DMS 273 treated with DMSO at 0.1 percent for 48 hours (cell line): ENCODE data around the gene SLC8A1.

Experiments used
- DNase-seq: peaks from one replicate; lab custom pipeline; 2025; lab: John Stamatoyannopoulos, UW

SLC8A1 gene

DNA sequence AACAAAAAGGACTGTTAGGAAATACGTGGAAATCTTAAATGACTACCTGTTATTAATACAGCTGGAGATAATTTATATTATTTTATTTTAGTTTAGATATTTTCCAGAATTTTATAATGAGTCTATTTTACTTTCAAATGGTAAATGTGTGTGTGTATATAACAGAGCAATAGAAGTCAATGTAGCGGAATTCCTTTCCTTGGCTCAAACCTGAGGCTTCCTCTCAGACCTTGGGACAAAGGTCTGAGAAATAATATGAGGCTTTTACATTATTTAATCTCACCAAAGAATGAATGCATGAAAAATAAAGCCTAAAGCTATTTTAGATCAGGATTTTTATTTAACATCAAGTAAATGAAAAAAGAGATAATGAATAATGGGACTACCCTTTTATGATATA lies 65.7 kb downstream of the SLC8A1 start:
- DNase-seq = no peak

DNA sequence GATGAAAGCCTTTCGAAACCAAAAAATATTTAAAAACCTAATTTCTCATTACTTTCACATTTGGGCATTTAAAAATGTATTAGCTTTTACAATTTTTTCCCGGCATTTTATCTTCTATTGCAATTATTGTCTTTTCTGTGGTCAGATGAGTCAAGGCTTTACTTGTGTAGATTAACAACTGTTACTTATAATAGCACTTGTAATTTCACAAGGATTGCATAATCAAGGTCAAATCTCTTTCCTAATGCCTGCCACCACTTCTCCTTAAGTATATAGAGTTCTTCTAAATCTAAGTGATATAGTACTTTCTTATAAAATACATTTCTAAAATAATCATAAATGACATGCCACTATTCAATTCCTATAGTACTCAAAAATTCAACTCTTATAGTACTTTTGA lies 67.2 kb downstream of the SLC8A1 start:
- no peak for DNase-seq

DNA sequence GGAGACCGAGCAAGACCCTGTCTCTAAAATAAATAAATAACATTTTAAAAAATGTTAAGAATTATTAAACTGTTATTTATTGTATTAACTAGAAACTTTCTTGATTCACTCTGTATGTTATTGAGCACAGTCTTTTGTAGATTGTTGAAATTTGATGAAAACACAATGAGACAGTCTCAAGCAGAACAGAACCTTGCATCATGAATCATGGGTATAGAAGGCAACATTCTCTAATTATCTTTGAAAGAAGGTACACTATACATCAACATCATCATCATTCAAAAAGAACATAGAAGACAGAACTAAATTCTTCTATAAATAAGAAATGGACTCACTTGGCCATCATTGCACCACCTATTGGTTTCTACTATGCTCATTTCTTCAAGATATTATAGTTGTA lies 67.7 kb downstream of the SLC8A1 start:
- no peak for DNase-seq

DNA sequence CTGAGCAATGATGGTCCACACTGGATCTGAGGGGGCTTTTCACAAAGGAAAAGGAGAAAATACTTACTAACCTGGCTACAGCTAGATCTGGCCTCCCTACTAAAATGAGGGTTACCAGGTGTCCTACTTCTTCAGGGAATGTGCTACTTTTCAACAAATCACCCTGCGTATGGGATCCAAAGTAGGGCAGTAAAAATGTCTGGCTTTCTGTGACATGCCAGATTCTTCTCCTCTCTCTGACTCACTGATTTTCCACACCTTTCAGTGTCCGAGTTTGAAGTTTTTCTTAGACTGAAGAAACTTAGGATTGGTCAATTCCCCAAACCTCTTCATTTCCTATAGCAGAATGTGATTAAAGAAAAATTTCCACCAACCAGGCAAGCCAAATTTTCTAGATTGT lies 71.2 kb downstream of the SLC8A1 start:
- DNase-seq = no peak

DNA sequence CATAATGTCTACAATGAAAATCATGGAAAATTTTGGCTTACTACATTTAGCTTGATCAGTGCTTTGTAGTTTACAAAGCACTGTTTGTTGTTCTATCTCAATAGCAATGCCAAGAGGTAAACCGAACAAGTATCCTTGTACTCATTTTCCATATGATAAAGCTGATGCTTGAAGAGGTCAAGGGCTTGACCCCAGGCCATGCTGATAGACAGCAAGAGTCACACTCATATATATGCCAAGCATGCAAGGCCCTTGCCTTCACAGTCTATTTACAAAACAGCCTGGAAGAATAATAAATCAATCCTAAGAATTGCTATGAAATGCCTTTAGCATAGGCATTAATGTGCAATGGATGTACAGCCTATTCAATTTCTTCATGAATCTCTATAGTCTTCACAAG lies 71.8 kb downstream of the SLC8A1 start:
- no peak for DNase-seq

DNA sequence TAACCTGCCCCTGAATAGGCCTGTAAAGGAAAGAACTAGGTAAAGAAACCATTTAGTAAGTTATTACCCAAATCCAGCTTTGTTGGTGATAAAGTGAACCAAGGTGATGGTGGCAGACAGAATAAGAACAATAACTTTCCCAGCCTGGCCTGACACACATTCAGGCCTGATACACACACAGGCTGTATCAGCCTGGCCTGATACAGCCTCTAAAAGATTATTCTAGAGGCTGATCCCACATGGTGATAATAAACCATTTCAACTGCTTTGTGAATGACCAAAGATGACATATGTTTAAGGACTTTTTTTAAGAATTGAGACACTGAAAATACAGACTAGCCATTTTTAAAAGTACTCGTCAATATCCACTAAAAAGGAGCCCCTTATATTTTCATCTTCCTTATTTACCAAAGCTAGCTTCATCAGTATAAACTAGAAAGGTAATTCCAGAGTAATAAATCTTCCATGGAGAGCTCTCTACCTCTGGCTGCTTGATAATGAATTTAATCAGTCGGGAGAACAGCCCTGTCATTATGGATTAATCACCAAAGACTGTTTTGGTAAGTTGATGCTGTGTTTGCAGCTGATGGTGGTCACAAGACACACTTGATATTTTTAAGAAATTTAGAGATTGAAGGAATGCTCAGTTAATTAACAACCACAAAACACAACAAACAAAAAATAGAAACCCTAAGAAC lies 77.2 kb downstream of the SLC8A1 start:
- DNase-seq = no peak

DNA sequence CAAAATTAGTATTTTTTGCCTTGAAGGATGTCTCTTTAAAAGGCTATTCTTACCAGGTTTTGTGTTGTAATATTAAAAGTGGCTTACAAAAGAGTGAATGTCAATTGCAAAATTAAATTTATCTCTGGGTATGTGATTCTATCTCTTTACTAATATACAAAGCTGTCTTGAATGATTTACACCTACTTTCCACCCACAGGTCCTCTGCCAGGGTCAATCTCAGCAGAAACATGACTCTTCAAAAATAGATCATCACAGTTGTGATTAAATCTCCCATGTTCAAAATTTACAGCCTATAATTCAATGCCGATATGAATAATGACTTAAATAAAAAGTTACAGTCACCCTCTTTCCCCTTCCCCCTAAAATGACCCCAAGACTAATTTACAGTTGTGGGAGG lies 78.8 kb downstream of the SLC8A1 start:
- no peak for DNase-seq

DNA sequence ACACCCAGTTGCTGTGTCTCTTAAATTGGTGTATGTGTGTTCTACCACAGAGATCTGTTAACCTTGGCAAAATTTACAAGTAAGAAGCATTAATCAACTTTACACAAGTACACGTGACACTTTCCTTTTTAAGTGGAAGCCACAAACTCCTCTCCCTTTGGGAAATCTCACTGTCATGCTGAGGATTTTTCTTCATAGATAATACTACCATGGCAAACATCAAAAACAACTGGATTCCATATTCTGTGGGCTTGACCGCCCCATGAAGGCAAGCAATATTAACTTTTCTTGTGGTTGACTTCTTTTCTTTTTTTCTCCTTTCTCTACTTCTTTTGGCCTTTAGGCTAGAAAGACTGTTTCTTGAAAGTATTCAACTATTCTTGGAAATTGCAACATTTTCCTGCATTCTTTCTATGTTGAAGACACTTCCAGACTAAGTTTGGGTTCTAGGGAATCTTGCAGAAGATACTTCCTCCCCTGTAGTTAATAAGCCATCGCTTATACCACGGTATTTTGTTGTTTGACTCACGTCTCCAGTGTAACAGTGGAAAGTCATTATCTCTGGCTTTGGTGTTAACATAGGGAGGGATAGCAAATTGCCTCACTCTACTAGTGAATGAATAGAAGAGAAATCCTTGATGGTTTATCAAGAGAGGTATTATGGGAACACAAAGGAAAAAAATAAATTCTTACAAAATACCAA lies 79.5 kb downstream of the SLC8A1 start:
- no peak for DNase-seq

DNA sequence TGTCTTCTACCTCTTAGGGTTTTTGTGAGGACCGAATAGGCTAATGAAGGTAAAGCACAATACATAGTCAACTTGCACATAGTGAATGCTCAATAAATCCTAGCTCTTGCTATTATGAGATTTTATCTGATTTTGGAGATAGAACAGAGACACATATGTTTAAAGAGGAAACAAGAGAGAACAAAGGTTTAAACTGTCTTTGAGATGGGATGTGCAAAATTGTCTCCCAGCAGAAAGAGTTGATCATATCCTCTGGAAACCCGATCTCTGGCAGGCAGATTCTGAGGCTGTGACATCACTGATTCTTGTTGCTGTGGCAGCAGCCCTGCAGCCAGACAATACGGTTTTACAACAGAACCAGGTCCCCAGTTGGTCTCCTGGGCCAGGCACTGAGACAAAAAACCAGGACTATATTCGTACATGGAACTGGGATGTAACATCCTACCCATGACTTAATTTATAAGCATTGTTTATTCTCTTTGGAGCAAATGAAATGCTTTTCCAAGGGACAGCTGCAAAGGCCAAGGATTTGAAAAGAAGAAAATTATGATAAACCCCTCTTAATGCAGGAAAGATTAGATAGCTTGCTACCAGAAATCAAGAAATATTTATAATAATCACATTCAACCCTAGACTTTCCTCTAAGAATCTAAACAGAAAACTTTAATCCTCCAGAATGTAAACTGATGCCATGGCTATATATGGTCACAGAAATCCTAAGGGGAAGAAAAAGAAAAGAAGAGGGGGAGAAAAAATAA lies 80.2 kb downstream of the SLC8A1 start:
- no peak for DNase-seq

DNA sequence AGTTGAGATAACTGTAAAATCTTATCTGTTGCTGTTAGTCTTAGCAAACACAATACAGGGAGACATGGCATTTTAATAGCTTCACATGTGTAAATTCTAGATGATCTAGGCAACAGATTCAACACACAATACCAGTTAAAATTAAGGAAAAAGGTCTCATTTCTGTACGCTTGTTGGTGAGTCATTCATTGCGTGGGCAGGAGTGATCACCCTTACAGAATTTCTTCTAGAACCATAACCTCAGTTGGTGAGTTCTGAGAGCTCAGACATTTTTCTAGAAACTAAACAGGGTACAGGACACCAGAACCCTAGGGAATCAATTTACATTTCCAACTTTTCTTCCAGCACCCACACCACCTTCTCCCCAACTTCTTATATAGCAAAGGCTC lies 81.9 kb downstream of the SLC8A1 start:
- DNase-seq = no peak

DNA sequence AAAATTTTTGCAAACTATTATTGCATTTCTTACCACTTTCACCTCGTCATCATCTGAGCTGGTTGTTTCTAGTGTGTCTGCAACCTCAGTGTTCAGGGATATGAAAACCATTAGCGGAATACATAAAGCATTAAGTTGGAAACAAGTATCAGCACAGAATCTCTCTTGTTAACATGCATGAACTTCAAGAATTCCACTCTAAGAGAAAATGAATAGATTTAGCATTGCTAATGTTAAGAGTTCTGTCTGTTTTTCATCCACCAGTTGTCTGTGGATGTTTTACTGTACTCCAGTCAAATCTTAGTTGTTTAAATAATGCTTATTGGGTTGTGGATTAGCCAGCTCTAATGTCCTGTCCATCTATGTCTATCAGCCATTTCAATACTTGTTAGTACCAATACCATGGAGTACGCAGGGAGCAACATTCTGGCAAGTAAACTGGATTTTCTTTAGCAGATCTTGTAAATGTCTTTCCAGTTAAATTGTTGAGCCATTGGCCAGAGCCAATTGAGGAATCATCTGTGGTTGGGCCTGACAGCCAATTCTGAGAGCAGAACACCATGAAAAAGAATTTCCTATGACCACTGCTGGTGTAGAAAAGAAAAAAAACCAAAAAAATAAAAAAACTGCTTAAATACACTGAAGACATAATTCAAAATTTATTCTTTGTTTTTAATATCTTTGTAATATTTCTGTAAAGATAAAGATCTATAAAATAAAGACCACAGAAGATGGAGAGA lies 82.5 kb downstream of the SLC8A1 start:
- DNase-seq = no peak

DNA sequence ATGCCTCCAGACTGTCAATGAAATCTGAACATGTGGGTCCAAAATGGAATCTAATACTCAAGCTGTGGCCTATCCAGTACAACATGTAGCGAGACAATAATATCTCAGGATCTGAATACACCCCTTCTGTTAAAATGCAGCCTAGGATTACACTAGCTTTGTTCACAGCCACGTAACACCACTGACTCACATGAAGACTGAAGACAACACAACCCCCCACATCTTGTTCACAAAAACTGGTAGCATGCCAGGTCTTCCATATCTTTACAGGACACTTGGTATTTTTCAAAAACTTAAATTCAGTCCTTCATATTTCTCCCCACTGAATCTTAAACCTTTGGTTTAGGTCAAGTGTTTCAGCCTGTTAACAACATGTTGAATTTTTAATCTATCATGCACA lies 84.2 kb downstream of the SLC8A1 start:
- DNase-seq = no peak

DNA sequence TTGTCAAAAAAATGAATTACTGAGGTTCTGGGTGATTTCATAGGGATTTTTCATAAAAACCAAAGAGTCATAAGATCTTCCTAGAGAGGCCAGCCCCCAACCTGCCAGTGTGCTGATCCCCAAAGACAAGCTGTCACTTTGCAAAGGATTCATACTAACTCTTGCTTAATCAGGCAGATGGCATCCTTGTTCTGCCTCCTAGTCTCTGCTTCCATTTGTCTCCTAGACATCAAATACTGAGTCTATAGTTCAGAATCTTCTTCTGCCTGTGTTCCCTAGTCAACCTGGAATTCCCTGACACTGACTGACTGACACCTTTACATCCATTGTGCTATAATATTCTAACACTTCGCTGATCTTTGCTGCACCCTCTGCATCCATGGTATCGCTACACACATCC lies 84.9 kb downstream of the SLC8A1 start:
- DNase-seq = no peak

DNA sequence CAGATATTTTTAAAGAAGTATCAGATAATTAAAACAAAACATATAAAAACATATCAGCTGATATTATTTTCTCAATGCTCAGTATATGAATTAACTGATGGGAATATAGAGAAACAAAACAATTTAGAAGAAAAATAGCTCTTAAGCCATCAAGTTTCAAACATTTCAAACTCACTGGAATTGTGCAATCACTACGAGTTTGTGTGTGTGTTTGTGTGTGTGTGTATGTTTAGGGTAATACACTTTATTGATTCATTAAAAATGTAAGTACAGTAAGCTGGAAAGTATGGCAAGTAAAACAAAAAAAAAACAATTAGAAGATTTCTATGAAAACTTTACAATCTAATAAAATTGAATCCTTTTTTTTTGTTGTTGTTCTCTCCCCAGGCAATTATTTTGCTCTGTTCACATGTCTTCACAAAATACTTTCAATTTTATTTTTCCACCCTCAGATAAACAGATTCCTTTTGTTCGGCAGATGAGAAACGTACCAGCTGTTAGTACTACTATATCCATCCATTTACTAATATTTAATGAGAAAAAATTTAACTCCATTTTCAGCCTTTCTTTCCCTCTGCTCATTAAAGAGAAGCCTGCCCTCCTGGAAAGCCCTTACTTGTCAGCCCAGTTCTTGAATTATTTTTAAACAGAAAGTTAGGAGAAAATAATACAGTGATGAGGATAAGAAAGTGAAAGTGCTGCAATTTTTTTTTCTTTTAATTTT lies 87.6 kb downstream of the SLC8A1 start:
- no peak for DNase-seq

DNA sequence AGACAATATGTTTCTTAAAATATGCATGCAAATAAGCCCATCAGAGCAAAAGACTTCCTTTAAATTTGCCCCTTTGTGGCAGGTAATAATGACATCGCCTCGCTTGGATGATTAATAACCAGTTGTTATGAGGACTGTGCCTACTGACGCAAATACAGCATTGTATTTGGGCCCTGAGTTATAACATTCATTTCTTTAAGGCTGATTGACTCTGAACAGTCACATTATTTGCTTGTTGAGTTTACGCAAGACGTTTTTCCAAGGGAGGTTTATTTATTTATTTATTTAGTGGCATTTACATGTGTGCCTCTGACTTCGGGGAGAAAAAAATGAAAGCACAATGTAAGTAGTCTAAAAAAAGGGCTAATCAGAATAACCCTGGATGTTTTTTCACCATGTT lies 88.3 kb downstream of the SLC8A1 start:
- DNase-seq = no peak

DNA sequence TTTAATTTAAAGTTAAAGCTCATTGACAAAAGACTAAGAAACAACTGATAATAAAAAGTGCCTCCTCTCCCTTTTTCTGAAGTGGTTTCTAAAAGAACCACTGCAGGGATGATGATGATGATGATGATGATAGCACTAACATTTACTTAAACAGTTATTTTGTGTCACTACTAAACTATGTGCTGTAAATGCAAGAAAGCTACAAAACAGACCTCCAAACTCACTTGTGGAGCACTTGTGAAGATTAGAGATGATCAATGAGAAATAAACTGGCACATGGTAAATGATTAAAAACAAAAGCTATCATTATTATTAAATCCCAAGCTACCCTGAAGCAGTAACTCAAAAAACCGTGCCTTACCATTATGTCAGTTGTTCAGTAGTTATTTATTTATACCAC lies 88.7 kb downstream of the SLC8A1 start:
- DNase-seq = no peak

DNA sequence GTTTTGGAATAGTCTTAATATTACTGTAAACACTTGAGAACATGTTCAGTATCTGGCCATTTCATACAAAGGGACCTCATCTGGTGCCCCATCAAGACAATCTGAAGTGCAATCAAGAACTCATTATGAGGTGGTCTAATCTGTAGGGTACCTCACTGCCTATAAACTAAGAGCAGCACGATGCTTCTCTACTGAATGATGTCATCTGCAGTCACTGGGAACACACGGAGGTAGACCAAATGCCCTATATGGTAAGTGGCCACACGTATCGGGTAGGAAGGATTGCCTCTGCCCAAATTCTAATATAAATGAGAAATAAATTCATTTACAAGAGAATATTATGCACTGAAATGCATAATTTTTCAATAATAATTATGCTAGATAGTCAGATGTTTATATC lies 90.4 kb downstream of the SLC8A1 start:
- DNase-seq = no peak

DNA sequence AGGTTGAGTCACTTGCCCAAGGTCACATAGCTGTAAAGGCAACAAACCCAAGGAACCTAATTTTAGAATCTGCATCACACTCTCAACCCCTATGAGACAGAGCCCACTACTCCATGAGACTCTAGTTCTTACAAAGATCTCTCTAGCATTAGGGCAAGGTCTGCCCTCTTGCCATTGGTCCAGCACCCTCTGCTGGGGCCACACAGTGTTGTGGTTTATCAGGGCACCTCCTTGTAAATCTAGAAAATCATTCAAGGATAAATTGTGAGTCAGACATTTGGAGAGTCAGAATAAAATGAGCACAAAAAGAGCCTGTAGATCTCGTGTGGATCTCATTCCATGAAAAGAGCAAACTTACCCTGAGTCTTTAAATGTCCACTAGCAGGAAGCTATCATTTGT lies 91.2 kb downstream of the SLC8A1 start:
- DNase-seq = no peak

DNA sequence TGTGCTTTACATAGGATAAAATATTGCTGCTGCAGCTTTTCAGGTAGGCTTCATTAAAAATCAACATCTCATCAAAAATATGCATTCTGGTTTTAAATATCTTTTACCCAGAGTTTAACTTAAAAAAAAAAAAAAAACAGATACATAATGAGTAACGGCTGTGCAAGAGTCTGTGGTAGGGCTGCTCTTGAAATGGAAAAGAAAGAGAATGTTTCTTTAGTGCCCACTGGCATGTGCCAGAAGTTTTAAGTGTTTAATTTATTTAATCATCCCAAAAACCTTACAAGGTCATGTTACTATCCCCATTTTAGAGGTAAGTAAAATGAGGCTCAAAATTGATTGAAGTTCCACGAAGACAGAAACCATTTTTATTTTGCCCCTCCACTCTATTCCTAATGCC lies 92.1 kb downstream of the SLC8A1 start:
- no peak for DNase-seq

DNA sequence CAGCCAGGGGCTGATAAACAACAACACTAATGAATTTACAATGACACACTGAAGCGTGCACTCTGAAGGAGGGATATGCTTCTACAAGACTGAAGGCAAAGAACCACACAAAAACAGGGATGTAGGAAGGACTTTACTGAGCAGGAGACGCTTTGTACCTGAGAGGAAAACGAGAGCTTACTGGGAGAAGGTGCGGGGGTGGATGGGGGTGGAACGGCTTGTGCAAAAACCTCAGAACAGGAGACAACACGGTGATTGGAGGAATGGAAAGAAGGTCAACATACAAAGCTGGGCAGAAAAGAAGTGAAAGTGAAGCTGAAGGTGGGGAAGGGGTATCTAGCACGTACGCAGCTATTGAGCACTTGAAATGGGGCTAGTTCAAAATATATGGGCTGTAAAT lies 93.1 kb downstream of the SLC8A1 start:
- no peak for DNase-seq

DNA sequence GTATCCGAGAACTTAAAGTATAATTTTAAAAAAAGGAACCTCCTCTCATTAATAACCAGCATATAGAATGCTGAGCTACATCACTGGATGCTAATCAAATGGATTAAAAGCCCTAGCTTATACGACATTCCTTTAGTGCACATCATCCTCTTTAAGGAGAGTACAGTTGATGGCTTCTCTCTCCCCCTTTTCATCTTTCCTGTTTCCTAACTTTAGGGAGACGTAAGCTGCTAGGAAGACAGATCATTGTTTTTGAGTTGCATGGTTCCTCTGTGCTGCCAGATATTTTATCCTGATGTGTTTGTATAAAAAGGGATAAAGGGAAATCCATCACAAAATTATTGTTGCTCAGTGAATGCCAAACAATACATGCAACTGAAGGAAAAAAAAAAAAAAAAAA lies 94.2 kb downstream of the SLC8A1 start:
- no peak for DNase-seq

DNA sequence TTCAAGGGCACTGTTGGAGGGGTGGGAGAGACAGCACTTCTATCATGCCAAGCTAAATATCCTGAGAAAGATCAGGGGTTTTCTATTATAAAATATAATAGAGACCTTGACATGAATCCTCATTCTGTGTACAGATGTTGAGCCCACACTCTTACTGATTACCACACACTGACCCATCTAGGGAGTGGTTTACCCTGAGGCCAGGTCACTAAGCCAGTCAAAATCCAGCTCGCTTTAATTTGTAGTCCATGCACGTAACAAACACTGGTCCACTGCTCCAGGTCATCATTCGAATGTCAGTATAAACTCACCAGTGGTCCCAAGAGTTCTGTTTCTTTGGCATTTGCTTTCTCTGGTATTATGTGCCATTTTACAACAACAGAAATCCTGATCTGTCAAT lies 96.4 kb downstream of the SLC8A1 start:
- no peak for DNase-seq
